Endothelial cell of umbilical vein (primary cell): ENCODE results near the gene SNAPIN. TPM values are rescaled to one million over a fixed set of nuclear protein-coding genes. Genes with fewer than 3 reads are reported as not detected.

ENCODE experiments used
- BruUV-seq: library from RNA; stranded (reverse); fragments of 400-500 nt; replicated peaks from 2 replicates; lab custom pipeline; 2021; lab: Mats Ljungman, UMichigan
- CTCF ChIA-PET: fragments of 300-600, 350-600 bp; sonication (Branson Sonifier 250); formaldehyde crosslinking; loops from one replicate; lab custom pipeline; 2021; ENCODE audit warnings: antibody characterized with exemption, inconsistent platforms; lab: Charles Lee
- POLR2A ChIA-PET: fragments of 300-600, 350-600 bp; sonication (Branson Sonifier 250); formaldehyde crosslinking; loops from one replicate; lab custom pipeline; 2021; ENCODE audit warnings: antibody characterized with exemption, inconsistent platforms; lab: Charles Lee
- DNase-seq: peaks from one replicate; pipeline ENCODE4 v3.0.0-alpha.2; 2011; ENCODE audit warnings: low read depth, low spot score
- FAIRE-seq: peaks from 2 replicates; lab custom pipeline; 2011; peaks lifted over from hg19 to GRCh38; lab: Jason Lieb, UNC
- H2AFZ ChIP-seq: 2 replicates; pipeline ENCODE4 v1.6.0; 2012; ENCODE audit warnings: low read depth, low read length, control low read depth, inconsistent platforms
- H3K27ac ChIP-seq: 2 replicates; pipeline ENCODE4 v1.5.1; 2011; ENCODE audit warnings: low read depth, mild to moderate bottlenecking, control low read depth, low read length, moderate library complexity; ENCODE audit not compliant: insufficient read depth
- H3K27me3 ChIP-seq, 2 experiments: 2 replicates each; pipeline versions ENCODE4 v1.6.0 to v1.6.1; 2011; ENCODE audit warnings: low read length in 2 of 2, mixed read lengths in 1 of 2; ENCODE audit not compliant: control insufficient read depth in 2 of 2, insufficient read depth in 2 of 2
- H3K36me3 ChIP-seq, 2 experiments: 2 replicates in 1 of 2; 3 replicates in 1 of 2; pipeline ENCODE4 v1.5.1; 2011; ENCODE audit warnings: low read length in 2 of 2, mild to moderate bottlenecking in 1 of 2, moderate library complexity in 1 of 2; ENCODE audit not compliant: control insufficient read depth in 2 of 2, insufficient read depth in 2 of 2; ENCODE audit errors: extremely low read depth in 1 of 2
- H3K4me1 ChIP-seq: 3 replicates; pipeline ENCODE4 v1.5.1; 2011; ENCODE audit warnings: mild to moderate bottlenecking, low read length; ENCODE audit not compliant: control insufficient read depth, insufficient read depth; ENCODE audit errors: extremely low read depth
- H3K4me2 ChIP-seq: 2 replicates; pipeline ENCODE4 v1.6.1; 2011; ENCODE audit warnings: low read length, control low read depth, mixed read lengths; ENCODE audit not compliant: insufficient read depth
- H3K4me3 ChIP-seq, 3 experiments: fragments of 200-600 bp in 1 of 3; sonication (generic), shearing (Covaris generic) in 1 of 3; replicated peaks in 1 of 3; 2 replicates each; pipeline ENCODE4 v1.5.1; 2011 to 2016; ENCODE audit warnings: control low read depth in 3 of 3, low read length in 3 of 3, mild to moderate bottlenecking in 2 of 3, inconsistent platforms in 1 of 3, low read depth in 1 of 3, moderate library complexity in 1 of 3; ENCODE audit not compliant: insufficient read depth in 1 of 3
- H3K79me2 ChIP-seq: 2 replicates; pipeline ENCODE4 v1.6.0; 2012; ENCODE audit warnings: low read length, inconsistent platforms; ENCODE audit not compliant: control insufficient read depth, insufficient read depth
- H3K9ac ChIP-seq: replicated peaks from 2 replicates; pipeline ENCODE3; 2011; ENCODE audit warnings: low read length, control low read depth; ENCODE audit not compliant: insufficient read depth; ENCODE audit errors: extremely low read depth
- H3K9me1 ChIP-seq: replicated peaks from 3 replicates; pipeline ENCODE4 v1.6.0; 2011; ENCODE audit warnings: mild to moderate bottlenecking, low read length; ENCODE audit not compliant: control insufficient read depth, insufficient read depth; ENCODE audit errors: extremely low read depth
- H3K9me3 ChIP-seq: replicated peaks from 2 replicates; pipeline ENCODE4 v1.5.1; 2012; ENCODE audit warnings: low read length, inconsistent platforms; ENCODE audit not compliant: control insufficient read depth, insufficient read depth
- H4K20me1 ChIP-seq: replicated peaks from 2 replicates; pipeline ENCODE3; 2011; ENCODE audit warnings: mild to moderate bottlenecking, low read length; ENCODE audit not compliant: control insufficient read depth, insufficient read depth; ENCODE audit errors: extremely low read depth
- EZH2 ChIP-seq: IDR thresholded peaks from 2 replicates; pipeline ENCODE4 v1.6.1; 2012; ENCODE audit warnings: borderline replicate concordance, low read depth, mild to moderate bottlenecking, moderate library complexity, low read length, inconsistent platforms; ENCODE audit not compliant: severe bottlenecking
- FOS ChIP-seq: IDR thresholded peaks from 2 replicates; pipeline ENCODE4 v1.6.1; 2011; ENCODE audit warnings: mild to moderate bottlenecking, low read length, moderate library complexity, borderline replicate concordance; ENCODE audit not compliant: insufficient read depth
- GATA2 ChIP-seq: IDR thresholded peaks from 2 replicates; pipeline ENCODE4 v1.7.0; 2011; ENCODE audit warnings: low read depth, mild to moderate bottlenecking, moderate library complexity, mixed read lengths, low read length; ENCODE audit not compliant: insufficient read length, insufficient read depth
- JUN ChIP-seq: IDR thresholded peaks from 2 replicates; pipeline ENCODE4 v1.6.1; 2011; ENCODE audit warnings: borderline replicate concordance, low read depth; ENCODE audit not compliant: insufficient read length, insufficient read depth
- MYC ChIP-seq: IDR thresholded peaks from one replicate; pipeline ENCODE4 v1.6.1; 2011; ENCODE audit warnings: mild to moderate bottlenecking, low read depth, low read length
- POLR2A ChIP-seq: IDR thresholded peaks from 2 replicates; pipeline ENCODE4 v1.6.1; 2012; ENCODE audit warnings: low read depth, mild to moderate bottlenecking, control low read depth, low read length
- POLR2AphosphoS5 ChIP-seq: IDR thresholded peaks from 2 replicates; pipeline ENCODE4 v1.6.1; 2012; ENCODE audit warnings: low read depth, mild to moderate bottlenecking, control low read depth, low read length, moderate library complexity; ENCODE audit not compliant: insufficient read depth
- dilution Hi-C: fragments of 300-500 bp; cut with MboI; formaldehyde crosslinking; loops from one replicate; pipeline ENCODE4 v1.15.0; 2019; ENCODE audit warnings: low sequenced_read_pairs; ENCODE audit not compliant: extremely low pct_ligation_motif_present
- intact Hi-C: fragments of 100-400 bp; cut with micrococcal nuclease; formaldehyde crosslinking; loops from one replicate; pipeline ENCODE4 v1.10.0; 2022
- polyA plus RNA-seq, 4 experiments: library from polyadenylated mRNA; depleted of rRNA in 3 of 4; stranded (reverse) in 3 of 4; unstranded in 1 of 4; fragments of >200 nt; gene quantifications; 2 replicates each; pipeline versions ENCODE4 v1.2.1 to v1.2.3, GENCODE V29; 2011 to 2012; ENCODE audit warnings: missing spikeins in 1 of 4
- total RNA-seq: library from RNA; stranded (reverse); gene quantifications from 2 replicates; pipeline ENCODE4 v1.2.3, GENCODE V29; 2021
- TF ChIP-seq, protein P1 (sequence below), 2 donors: IDR thresholded peaks; 1 replicate in 1 of 2; 2 replicates in 1 of 2; pipeline ENCODE4 v1.5.1; 2011; ENCODE audit warnings: low read length in 2 of 2, mild to moderate bottlenecking in 2 of 2, moderate library complexity in 2 of 2, control low read depth in 1 of 2, inconsistent platforms in 1 of 2, low read depth in 1 of 2; ENCODE audit not compliant: insufficient read depth in 1 of 2; ENCODE audit errors: extremely low read depth in 1 of 2
- TF ChIP-seq, protein P2 (sequence below): IDR thresholded peaks from 2 replicates; pipeline ENCODE4 v1.6.1; 2011; ENCODE audit not compliant: insufficient read depth, insufficient read length

The SNAPIN gene
- total and polyA plus RNA-seq, 2 donors (not counting 3 experiments of a cell fraction or from before 2014, with no cell fraction given) = 36.8 to 55.1 TPM

DNA sequence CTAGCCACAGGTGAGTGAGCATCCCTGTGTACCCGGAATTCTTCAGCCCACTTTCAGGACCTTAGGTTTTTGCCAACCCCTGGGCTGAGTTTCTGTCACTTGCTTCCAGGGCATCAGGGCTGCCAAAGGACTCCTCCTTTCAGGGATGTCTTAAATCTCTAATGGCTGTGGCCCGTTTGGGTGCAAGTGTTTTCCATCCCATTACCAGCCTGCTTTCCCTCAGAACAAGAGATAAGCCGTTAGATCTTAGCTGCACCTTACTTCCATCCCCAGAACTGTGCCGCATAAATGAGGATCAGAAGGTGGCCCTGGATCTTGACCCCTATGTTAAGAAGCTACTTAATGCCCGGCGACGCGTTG is 652 bp downstream of the SNAPIN start:
- peak overlapping the region; percentile 79 to 91 (median 83) for H3K4me3 ChIP-seq
- intact Hi-C loops = loop anchor here (2.0 kb wide), 1 partner anchor 24 kb away; the partner anchor contains the start of gene CHTOP
- CTCF ChIA-PET = interaction anchor here (1.0 to 2.2 kb wide), 5 partner anchors 15 to 148 kb away, joined by 3 to 13 read pairs (median 4); partner anchors contain the start of gene S100A13

More for the DNA sequence above, 652 bp downstream of the SNAPIN start:
- dilution Hi-C loops = no loop called here
- H3K79me2 ChIP-seq = peaks cover 13% of the 10 kb centered on the region
- H3K9me1 ChIP-seq = no peaks in the 10 kb centered on the region
- POLR2A ChIA-PET = interaction anchor here (1.3 kb wide), 2 partner anchors 11 to 26 kb away, joined by 3 to 4 read pairs; partner anchors contain the start of gene CHTOP
- TSS peak; percentile 66 for BruUV-seq
- no peaks in the 10 kb centered on the region for H3K27me3 ChIP-seq
- peak overlapping the region; percentile 90 for H3K4me2 ChIP-seq
- no peaks in the 10 kb centered on the region for H3K9me3 ChIP-seq
- TF ChIP-seq, protein P1, sequence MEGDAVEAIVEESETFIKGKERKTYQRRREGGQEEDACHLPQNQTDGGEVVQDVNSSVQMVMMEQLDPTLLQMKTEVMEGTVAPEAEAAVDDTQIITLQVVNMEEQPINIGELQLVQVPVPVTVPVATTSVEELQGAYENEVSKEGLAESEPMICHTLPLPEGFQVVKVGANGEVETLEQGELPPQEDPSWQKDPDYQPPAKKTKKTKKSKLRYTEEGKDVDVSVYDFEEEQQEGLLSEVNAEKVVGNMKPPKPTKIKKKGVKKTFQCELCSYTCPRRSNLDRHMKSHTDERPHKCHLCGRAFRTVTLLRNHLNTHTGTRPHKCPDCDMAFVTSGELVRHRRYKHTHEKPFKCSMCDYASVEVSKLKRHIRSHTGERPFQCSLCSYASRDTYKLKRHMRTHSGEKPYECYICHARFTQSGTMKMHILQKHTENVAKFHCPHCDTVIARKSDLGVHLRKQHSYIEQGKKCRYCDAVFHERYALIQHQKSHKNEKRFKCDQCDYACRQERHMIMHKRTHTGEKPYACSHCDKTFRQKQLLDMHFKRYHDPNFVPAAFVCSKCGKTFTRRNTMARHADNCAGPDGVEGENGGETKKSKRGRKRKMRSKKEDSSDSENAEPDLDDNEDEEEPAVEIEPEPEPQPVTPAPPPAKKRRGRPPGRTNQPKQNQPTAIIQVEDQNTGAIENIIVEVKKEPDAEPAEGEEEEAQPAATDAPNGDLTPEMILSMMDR (IDR thresholded peaks at IDR 0.05; ENCODE audit: extremely low read depth in 1 of 2, insufficient read depth in 1 of 2, low read depth in 1 of 2, low read length in 2 of 2) = no peak
- no peak for TF ChIP-seq MYC
- TF ChIP-seq FOS = no peak
- TF ChIP-seq GATA2 = no peak
- TF ChIP-seq, protein P2, sequence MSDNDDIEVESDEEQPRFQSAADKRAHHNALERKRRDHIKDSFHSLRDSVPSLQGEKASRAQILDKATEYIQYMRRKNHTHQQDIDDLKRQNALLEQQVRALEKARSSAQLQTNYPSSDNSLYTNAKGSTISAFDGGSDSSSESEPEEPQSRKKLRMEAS = no peak
- TF ChIP-seq EZH2 = no peak
- no peak for TF ChIP-seq POLR2AphosphoS5
- no peak for TF ChIP-seq POLR2A
- no peak for TF ChIP-seq JUN
- H3K4me1 ChIP-seq = peaks cover 7% of the 10 kb centered on the region
- H4K20me1 ChIP-seq = no peaks in the 10 kb centered on the region
- H3K36me3 ChIP-seq = peaks cover 17 to 20% of the 10 kb centered on the region in 2 experiments
- DNase-seq = no peak
- peak overlapping the region; percentile 86 for H2AFZ ChIP-seq
- H3K9ac ChIP-seq = peak overlapping the region; percentile 77
- FAIRE-seq = no peak
- peak overlapping the region; percentile 64 for H3K27ac ChIP-seq
